HG02759 (cell line): ENCODE data around the gene ITPKB.

ENCODE experiments used
- ATAC-seq: cut with Tn5 transposase; IDR thresholded peaks from one replicate; pipeline ENCODE4 v1.9.1; 2021; ENCODE audit warnings: mild to moderate bottlenecking, moderate library complexity; ENCODE audit not compliant: unreplicated experiment

Gene ITPKB

GRCh38 chr1:226654046-226654667, 84.9 kb downstream of the ITPKB start:
- no peak for ATAC-seq

- peak; percentile 77 for ATAC-seq
Observed at GRCh38 chr1:226653311-226653921, 85.7 kb downstream of the ITPKB start.

- no peak for ATAC-seq
Observed at GRCh38 chr1:226652613-226653012, 86.5 kb downstream of the ITPKB start.

- ATAC-seq: no peak
Observed at GRCh38 chr1:226651732-226652105, 87.4 kb downstream of the ITPKB start.

- no peak for ATAC-seq
Observed at GRCh38 chr1:226651041-226651731, 87.9 kb downstream of the ITPKB start.

GRCh38 chr1:226650236-226650841, 88.7 kb downstream of the ITPKB start:
- ATAC-seq: no peak

GRCh38 chr1:226649780-226650179, 89.3 kb downstream of the ITPKB start:
- no peak for ATAC-seq

GRCh38 chr1:226649244-226649643, 89.8 kb downstream of the ITPKB start:
- no peak for ATAC-seq

- no peak for ATAC-seq
Observed at GRCh38 chr1:226648421-226648820, 90.7 kb downstream of the ITPKB start.

- no peak for ATAC-seq
Observed at GRCh38 chr1:226647719-226648118, 91.4 kb downstream of the ITPKB start.

GRCh38 chr1:226646870-226647449, 92.1 kb downstream of the ITPKB start:
- ATAC-seq: no peak

GRCh38 chr1:226646026-226646869, 92.8 kb downstream of the ITPKB start:
- ATAC-seq: no peak

- ATAC-seq: no peak
Observed at GRCh38 chr1:226645279-226645976, 93.7 kb downstream of the ITPKB start.

GRCh38 chr1:226644541-226645176, 94.4 kb downstream of the ITPKB start:
- ATAC-seq: no peak

GRCh38 chr1:226643611-226644540, 95.2 kb downstream of the ITPKB start:
- peak; percentile 40 for ATAC-seq

GRCh38 chr1:226643177-226643576, 95.9 kb downstream of the ITPKB start:
- peak; percentile 77 for ATAC-seq

GRCh38 chr1:226642421-226642820, 96.7 kb downstream of the ITPKB start:
- no peak for ATAC-seq

- ATAC-seq: no peak
Observed at GRCh38 chr1:226641671-226642231, 97.3 kb downstream of the ITPKB start.
